ENCODE data around the gene RAD51B.

- TF ChIP-seq CTCF (IDR thresholded peaks at IDR 0.05) (no peak), POLR2A (IDR thresholded peaks at IDR 0.05) (no peak)
Measured at GRCh38 chr14:68493152-68493911, 673.8 kb downstream of the RAD51B start.
